NCI-H146 treated with DMSO at 0.1 percent for 48 hours (cell line): ENCODE data around the gene TP63.
A peak's percentile ranks its signal among the peaks of the same experiment; 100 is the strongest.

ENCODE experiments used
- DNase-seq: peaks from one replicate; lab custom pipeline; 2025; ENCODE audit not compliant: unreplicated experiment; lab: John Stamatoyannopoulos, UW

Gene TP63

DNA sequence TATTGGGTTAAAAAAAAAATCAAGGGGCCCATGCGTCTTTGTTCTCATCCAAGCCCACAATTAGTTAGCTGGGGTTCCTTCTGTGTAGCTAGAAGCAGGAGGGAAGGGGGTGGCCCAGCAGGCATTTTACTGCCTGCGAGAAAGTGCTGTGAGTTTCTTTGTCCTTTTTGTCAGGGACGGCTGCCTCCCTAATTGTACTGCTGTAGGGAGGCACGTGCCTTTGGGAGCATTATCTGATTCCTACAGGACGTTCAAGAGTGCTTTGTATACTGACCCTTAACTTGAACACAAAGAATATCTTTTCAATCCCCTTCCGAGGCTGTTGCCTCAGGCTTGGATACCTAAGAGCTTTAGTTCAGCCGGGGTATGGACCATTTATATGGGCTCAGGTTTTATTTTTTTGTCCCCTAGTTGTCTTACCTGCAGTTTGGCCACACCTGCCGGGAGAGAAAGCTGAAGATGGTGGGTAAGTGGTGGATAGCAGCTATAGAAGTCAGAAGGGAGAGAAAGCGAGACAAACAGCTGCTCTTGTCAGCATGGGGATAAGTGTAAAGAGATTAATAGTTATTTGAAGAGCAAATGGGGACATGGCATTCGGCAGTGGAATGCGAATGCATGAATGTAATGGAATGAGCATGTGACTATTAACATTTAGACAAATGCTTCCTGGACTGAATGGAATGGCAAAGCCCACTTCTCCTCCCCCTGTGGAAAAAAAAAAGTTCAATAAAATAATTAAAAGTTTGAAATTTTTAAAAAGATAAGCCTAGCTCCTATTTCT is 175.2 kb downstream of the TP63 start:
- DNase-seq: peak; percentile 98

DNA sequence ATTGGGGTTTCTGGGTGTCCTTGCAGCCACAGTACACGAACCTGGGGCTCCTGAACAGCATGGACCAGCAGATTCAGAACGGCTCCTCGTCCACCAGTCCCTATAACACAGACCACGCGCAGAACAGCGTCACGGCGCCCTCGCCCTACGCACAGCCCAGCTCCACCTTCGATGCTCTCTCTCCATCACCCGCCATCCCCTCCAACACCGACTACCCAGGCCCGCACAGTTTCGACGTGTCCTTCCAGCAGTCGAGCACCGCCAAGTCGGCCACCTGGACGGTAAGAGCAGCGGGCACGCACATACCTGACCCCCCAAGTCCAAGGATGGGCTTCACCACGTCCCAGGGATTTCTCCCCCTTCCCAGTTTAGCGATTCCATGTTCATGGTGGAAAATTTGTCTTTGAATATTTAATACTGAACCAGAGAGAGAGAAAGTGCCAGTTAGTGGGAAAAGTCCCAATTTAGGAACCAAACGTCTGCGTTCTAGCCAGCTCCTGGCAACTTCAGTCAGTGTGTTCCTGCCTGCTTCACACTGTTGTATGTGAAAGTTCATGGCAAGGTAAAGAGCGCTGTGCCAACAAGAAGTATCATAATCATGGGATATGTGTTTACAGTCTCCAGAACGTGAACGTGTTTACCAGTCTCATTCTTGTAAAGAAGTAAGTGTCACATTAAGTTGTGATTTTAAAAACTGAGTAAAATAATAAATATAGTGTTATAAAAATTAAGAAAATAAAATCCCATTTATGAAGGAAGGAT is 177.2 kb downstream of the TP63 start:
- no peak for DNase-seq

- no peak for DNase-seq
Measured at GRCh38 chr3:189809583-189809982, 178.4 kb downstream of the TP63 start.

GRCh38 chr3:189812806-189813465 is 181.7 kb downstream of the TP63 start:
- no peak for DNase-seq

- DNase-seq: no peak
Measured at GRCh38 chr3:189813647-189814240, 182.6 kb downstream of the TP63 start.

GRCh38 chr3:189820365-189820720 is 189.2 kb downstream of the TP63 start:
- DNase-seq: no peak

- DNase-seq: no peak
Measured at GRCh38 chr3:189821262-189821661, 190.1 kb downstream of the TP63 start.

- no peak for DNase-seq
Measured at GRCh38 chr3:189822726-189823125, 191.5 kb downstream of the TP63 start.

DNA sequence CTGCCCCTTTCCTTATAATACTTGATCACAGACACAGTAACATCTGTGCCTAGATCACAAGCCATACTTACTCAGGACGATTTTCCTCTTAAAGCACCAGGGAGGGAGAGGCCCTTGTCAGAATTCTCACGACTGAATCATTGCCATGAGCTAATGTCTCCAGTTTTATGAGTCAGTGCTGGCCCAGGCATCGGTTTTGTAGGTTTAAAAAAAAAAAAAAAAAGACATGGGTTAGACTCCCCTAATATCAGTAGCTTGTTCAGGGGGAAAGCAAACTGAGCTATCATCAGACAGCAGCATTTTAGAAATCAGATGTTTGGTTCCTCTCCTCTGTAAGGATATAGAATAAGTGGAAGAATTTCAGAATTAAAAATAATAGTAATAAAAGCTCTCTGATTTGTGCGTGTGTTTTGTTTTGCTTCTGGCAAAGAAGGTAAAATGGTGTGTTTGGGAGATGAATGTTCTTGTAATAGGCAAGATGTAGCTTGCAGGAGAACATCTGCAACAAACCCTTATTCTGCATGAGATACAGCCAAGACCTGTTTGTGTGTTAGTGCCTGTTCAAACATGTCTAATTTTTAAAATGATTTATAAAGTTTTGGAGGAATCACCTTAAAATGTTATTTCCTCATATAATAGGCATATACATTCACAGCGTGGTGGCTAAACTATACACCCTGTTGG is 193.6 kb downstream of the TP63 start:
- DNase-seq: no peak

DNA sequence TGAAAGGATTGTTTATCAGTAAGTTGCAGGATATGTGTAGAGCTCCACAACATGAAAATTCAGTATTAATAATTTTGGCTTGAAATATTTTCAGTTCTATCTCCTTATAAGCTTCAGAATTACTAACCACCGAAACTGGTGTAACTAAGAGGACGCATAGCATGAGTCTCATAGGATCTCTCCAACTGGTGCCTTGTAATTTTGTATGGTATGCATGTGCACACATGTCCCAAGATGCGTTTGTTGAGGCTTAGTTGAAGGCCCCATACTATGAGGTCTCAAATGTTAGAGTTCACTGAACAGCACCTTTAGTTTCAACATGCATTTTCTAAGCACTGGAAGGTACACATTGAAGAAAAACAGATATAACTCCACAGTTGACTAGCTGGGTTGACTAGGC is 195.4 kb downstream of the TP63 start:
- no peak for DNase-seq

DNA sequence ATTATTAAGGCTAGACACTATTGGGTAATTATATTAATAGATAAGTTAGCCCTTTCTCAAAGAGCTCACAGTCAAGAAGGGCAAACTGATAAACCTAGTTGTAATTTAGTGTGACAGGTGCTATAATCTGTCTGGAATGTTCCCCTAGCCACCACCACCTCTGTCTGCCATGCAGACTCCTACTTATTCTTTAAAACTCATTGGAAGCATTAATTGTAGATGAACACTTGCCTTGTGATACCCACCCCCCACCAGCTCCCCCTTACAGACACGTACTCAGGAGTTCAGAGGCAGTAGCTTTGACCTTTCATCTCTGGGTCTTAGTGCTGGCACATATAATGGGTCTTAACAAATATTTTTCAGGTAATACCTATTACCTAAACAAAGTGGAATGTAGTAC is 195.9 kb downstream of the TP63 start:
- DNase-seq: no peak

GRCh38 chr3:189830401-189830800 is 199.2 kb downstream of the TP63 start:
- no peak for DNase-seq

- no peak for DNase-seq
Measured at GRCh38 chr3:189833266-189833665, 202.1 kb downstream of the TP63 start.

GRCh38 chr3:189833996-189834395 is 202.8 kb downstream of the TP63 start:
- no peak for DNase-seq

DNA sequence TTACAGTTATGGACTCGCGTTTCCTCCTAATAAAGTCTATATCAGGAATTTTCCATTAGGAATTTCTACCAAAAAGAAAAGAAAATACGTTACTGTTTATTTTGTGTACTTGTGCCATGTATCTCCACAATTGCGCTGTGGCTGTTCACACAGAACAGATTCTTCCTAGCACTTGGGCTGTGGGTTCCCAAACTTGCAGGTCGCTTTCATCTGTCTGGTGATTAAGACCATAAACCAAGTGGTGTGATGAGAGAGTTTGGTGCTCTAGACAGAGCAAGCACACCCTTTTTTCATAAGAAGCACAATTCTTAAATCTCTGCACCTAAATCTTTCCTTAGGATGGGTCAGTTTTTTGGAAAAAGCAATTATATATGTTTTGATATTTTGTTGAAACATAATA is 203.3 kb downstream of the TP63 start:
- no peak for DNase-seq

DNA sequence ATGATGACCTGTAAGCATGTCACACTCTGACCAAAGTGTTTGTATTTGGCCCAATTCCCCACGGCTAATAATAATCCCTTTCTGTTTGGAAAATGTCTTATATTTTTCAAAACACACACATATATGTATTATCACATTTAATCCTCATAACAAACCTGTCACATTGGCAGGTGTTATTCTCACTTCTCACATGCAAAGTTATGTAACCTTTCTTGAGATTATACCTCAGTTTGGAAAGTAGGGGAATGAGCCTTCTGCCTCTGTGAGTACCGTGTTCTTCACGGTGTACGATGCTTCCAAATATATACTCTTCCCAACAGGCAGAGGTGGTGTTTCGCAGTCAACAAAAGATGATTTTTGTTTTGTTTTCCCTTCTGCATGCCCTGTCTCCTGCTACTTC is 205.6 kb downstream of the TP63 start:
- no peak for DNase-seq

DNA sequence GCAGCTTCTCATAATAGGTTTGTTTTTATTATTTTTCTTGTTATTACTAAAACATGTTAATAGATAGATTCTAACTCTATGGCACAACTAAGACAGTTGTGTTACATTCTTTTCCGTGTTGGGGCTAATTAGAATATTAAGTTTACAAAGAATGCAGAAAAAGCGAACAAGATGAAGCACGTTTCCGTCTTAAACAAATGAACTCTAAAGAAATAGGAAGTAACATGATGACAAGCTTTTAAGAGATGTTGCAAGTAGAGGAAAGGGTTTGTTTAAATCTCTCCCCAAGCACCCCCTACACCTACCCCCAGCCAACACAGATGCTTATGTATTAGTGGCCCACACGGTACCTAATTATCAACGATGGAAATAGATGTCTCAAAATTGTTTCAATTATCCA is 207.1 kb downstream of the TP63 start:
- no peak for DNase-seq

- DNase-seq: no peak
Measured at GRCh38 chr3:189839576-189839975, 208.4 kb downstream of the TP63 start.

DNA sequence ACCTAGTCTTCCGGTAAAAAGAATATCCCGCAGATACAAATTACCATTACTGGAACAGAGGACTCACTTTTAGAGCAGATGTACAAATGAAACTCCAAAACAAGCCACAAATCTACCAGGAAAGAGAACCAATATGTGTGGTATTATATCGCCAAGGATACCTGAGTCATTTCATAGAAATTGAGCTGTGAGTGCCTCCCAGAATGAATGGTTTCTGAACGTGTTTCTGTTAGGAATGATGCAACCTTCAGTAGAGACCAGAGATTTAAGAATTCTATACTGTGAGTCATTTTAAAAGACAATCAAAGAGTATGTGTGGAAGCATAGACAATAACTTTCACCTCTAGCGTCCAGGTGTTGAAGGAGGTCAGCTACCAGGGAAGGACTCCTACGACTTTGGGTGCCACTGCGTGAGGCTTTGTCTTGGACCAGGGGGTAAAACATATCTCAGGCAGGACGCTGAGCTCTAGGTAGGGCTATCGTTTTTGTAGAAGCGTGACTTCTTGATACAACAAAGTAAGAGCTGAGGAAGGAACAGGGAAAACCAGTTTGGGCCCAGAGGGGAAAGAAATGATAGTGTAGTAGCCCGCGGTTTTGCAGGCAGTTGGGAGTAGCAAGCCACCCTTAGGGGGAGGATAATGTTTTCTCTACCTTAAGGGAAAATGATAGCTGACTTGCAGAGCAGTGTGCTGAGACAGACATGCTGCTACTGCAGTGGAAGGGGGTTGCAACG is 210.4 kb downstream of the TP63 start:
- no peak for DNase-seq
